Activated CD4-positive, alpha-beta T cell treated with anti-CD3 and anti-CD28 coated beads, Interleukin-2, Interleukin-4, amounts not matched to agents 100 ng/mL and 50 ng/mL, durations not matched to agents 16 hours and 8 hours (primary cell): Measurements from ENCODE around the gene PIK3R6.

Experiments
- DNase-seq: peaks from one replicate; pipeline ENCODE4 v3.0.0-alpha.2; 2020; ENCODE audit warnings: low spot score

PIK3R6 gene

DNA sequence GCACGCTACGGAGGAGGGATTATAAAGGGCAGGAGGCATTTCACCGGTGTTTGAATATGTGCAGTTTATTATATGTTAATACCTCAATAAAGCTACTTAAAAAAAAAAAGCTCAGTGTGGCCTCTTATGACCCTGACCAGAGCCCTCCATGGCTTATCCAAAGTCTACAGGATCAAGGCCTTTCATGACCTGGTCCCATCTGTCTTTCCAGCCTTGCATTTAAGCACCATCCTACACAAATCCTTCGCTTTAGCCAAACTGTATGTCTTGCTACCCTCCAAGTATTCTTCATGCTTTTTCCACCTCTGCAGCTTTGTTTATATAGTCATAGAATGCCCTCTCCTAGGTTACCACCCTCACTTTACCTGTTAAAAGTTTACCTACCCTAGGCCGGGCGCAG, 74.8 kb downstream of the PIK3R6 start:
- DNase-seq = no peak

- DNase-seq = peak; percentile 3
Observed at GRCh38 chr17:8791910-8792270, 75.6 kb downstream of the PIK3R6 start.

DNA sequence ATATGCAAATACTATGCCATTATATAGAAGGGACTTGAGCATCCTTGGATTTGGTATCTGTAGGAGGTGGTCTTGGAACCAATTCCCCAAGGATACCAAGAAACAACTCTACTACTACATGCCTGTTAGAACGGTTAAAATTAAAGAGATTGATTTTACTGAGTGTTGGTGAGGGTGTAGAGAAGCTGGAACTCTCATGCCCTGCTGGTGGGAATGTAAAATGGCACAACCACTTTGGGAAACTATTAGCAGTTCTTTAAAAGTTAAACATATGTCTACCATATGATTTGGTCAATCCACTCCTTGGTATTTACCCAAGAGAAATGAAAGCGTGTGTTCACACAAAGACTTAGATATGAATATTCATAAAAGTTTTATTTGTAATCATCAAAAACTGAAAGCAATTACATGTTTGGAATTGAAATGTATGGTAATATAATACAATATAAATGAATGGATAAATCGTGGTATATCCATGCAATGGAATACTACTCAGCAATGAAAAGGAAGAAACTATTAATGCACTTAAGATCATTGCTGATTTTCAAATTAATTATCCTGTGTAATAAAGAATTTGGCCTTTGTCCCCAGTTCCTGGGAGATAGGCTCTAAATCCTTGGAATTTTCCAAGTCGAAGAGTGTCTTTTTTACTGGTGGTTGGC, 76.1 kb downstream of the PIK3R6 start:
- DNase-seq = no peak

- no peak for DNase-seq
Observed at GRCh38 chr17:8789743-8790142, 77.7 kb downstream of the PIK3R6 start.

GRCh38 chr17:8788998-8789397, 78.5 kb downstream of the PIK3R6 start:
- DNase-seq = no peak

DNA sequence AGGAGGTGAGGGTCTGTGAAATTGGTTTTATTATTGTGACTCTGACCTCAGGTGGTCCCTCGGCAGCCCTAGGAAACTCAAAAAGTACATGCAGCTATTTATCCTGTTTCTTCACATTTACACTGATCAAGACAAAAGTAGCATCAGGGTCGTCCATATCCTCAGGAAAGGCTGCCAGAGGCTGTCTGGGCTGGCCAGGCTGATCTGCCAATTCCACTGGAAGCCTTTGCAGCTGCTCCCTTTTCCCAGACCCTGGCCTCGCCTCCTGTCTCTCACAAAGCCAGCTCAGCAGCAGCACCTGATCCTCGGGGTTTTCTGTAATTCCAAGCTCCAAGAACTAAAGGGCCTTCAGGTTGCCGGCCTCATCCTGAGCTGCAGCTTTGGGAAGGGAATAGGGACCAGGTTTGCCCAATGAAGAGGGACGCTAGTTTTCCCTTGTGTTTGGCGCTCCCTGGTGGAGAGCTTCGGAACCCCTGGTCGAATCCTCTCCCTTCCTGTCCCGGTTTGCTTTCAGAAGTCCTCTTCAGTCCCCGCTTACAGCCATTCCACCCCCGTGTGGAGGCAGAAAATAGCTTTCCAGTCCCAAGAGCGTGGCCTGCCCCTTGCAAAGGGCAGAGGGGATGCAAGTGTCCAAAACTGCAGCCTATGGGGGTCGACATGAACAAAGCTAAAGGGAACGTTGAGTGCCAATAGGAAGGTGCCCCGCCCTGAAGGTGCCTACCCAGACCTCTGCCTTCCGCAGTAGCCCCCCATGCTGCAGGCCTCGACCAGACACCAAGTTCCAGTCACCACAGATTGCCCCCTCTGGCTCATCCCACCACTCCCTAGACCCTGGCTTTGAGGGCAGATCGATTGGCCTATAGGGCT, 81.7 kb downstream of the PIK3R6 start:
- DNase-seq = peak; percentile 52

DNA sequence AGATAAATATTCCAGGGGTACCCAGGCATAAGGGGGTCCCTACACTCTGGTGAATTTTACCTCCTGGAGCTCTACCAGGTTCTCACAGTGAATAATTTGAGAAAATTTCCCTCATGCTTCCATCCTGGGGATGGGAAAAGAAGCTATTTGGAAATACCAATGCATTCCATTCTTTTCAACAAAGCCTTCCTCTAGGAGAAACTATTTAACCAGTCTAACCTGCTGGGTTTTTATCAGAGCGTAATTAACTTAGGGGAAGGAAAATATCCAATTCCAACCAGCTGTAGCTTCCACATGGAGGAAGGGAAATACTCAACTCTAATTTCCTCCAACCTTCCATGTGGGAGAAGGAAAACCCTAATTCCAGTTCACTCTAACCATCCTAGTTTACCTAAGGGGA, 85.3 kb downstream of the PIK3R6 start:
- no peak for DNase-seq

DNA sequence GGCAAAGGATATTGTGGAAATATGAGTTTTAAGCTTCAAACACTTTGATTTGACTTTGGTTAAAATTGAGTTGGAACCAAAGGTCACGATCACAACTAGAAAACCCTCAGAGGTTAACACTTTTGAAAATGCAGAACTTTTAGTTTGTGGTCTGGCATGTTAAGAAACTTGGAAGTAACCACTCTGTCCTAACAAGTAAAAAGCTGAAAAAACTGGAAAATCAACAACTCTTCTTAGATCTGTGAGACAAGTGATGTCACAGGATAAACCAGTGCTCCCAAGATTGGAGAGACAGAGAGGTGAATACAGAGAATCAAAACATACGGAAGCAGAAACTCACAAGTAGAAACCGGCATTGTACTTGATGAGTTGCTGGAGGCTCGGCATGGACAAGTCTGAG, 85.7 kb downstream of the PIK3R6 start:
- DNase-seq = no peak

DNA sequence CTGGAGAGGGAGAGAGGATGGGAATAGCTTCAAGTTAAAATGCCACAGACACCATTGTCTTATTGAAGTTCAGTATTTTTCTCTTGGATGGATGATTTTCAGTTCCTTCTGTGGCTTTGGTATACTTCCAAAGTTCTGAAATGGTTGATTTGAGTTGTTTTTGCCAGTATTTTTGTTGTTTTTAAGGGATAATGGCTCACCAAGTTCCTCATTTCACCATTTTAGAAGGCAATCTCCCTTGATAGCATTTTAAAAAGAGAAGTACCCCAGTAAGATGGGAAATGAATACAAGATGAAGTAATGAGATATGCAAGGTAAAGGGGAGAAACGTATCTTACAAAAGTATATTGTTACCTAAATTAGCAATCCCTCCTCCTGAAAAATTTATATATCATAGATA, 90.6 kb downstream of the PIK3R6 start:
- DNase-seq = no peak

DNA sequence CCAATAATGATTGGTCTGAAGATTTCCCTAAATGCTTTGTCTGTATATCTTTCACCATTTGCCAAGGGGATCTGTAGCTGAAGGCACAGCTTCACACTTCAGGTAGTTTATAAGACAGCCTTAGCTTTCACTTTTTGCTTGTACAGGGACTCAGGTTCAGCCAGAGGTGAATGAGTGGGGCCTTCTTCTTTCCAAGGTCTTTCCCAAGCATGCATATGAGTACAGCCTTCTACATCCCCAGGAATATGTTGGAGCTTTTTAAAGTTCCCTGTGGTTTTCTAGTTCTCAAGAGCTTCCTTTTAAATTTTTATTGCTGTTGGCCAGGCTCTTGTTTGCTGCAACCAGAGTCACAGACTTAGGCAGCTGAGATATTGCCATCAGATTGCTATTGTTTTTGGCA, 91.2 kb downstream of the PIK3R6 start:
- DNase-seq = no peak

- no peak for DNase-seq
Observed at GRCh38 chr17:8766731-8767130, 100.7 kb downstream of the PIK3R6 start.

DNA sequence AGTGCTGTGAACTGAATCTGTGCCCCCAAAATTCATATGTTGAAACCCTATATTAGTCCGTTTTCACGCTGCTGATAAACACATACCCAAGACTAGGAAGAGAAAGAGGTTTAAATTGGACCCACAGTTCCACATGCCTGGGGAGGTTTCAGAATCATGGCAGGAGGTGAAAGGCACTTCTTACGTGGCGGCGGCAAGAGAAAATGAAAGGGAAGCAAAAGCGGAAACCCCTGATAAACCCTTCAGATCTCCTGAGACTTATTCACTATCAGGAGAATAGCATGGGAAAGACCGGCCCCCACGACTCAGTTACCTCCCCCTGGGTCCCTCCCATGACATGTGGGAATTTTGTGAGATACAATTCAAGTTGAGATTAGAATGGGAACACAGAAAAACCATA, 105.5 kb downstream of the PIK3R6 start:
- no peak for DNase-seq

DNA sequence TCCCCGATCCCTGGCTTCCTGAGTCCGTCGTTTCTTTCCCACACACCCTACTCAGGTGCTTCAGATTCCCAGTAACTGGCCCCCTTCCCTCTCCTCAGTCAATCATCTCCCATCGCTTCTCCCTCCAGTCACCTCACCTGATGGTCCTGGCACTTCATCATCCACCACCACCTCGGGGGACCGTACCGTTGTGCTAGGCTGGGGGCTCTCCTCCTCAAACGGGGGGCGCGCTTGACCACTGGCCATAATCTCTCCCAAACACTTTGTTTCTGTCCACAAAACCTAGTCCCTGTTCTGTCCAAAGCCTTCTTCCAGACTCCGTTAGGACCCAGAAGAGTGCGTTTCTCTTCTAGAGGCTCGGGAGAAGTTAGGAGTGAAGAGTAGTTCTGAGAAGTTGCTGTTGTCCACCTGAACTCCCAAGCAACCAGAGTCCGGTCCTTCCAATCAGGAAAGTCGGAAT, 109.3 kb downstream of the PIK3R6 start, which contains the start of gene SPDYE4:
Gene SPDYE4 (minus strand): TSS at position 410 of the 460 bp plus-strand sequence. CDS start 164 bp downstream, at position 246.
- DNase-seq = no peak

DNA sequence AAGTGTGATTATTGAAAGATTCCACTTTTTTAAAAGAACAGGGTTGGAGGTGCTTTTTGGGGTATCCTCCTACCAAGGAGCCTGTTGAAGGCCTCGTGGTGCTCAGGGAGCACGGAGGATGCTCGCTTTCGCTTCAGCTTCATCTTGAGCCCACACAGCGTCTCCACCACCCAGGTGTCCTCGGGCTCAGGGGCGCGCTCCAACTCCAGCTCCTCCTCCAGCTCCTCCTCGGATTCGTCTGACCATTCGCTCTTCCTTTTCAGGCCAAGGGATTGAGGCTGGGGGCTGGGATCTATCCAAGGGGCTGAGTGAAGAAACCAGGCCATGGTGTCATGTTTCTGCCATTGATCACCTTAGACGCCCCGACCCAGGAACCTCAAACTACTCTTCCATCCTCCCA, 110.3 kb downstream of the PIK3R6 start:
- no peak for DNase-seq

GRCh38 chr17:8755590-8756255, 111.8 kb downstream of the PIK3R6 start:
- DNase-seq = no peak

- no peak for DNase-seq
Observed at GRCh38 chr17:8754890-8755289, 112.6 kb downstream of the PIK3R6 start.

DNA sequence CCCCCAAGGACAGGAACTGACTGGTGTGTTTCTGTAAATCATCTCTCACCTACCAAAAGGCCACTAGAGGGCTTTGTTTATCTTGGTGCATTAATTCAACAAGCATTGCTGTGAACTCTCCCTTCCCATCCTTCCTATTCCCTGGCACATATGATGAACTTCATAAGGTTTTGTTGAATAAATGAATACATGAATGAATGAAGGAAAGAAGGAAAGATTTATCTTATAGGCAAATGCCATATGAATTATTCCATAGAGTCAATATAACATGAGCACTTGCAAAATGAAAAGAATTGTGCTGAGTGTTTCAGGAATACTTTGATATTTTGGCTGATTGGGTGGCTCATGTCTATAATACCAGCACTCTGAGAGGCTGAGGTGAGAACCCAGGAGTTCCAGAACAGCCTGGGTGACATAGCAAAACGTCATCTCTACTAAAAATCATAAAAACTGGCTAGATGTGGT, 113.5 kb downstream of the PIK3R6 start:
- peak; percentile 23 for DNase-seq

GRCh38 chr17:8753136-8753975, 114.1 kb downstream of the PIK3R6 start:
- DNase-seq = no peak
